PC-9 (cell line): Measurements from ENCODE around the gene LDLRAD2. TPM values are rescaled to one million over a fixed set of nuclear protein-coding genes. Genes with fewer than 3 reads are reported as not detected.

Experiments used
- BruUV-seq: library from RNA; stranded (reverse); fragments of 400-500 nt; replicated peaks from 2 replicates; lab custom pipeline; 2021; lab: Mats Ljungman, UMichigan
- CTCF ChIA-PET: fragments of 300-600 bp; sonication (Branson Sonifier 250); formaldehyde crosslinking; loops from one replicate; lab custom pipeline; 2022; ENCODE audit warnings: antibody characterized with exemption; lab: Charles Lee
- POLR2A ChIA-PET: fragments of 300-600 bp; sonication (Branson Sonifier 250); formaldehyde crosslinking; loops from one replicate; lab custom pipeline; 2022; ENCODE audit warnings: antibody characterized with exemption; ENCODE audit not compliant: unreplicated experiment; lab: Charles Lee
- DNase-seq, 2 experiments: peaks; one replicate each; pipeline versions ENCODE4 v3.0.0 to v3.0.0-alpha.2; 2015 to 2022; ENCODE audit warnings: mixed read lengths in 1 of 2
- H2AFZ ChIP-seq: fragments of 200-600 bp; sonication (generic); 2 replicates; pipeline ENCODE4 v1.8.1; 2017; ENCODE audit warnings: antibody characterized with exemption
- H3F3A ChIP-seq: fragments of 200-600 bp; sonication (generic); 2 replicates; pipeline ENCODE4 v1.8.1; 2017; ENCODE audit warnings: antibody characterized with exemption, mild to moderate bottlenecking, low read depth; ENCODE audit not compliant: insufficient read depth
- H3K27ac ChIP-seq: fragments of 200-600 bp; sonication (generic); 2 replicates; pipeline ENCODE4 v1.6.1; 2016; ENCODE audit warnings: mixed run types
- H3K27me3 ChIP-seq: fragments of 200-600 bp; sonication (generic); 2 replicates; pipeline ENCODE4 v1.6.1; 2016; ENCODE audit warnings: low read depth, mixed run types; ENCODE audit not compliant: insufficient read depth
- H3K36me3 ChIP-seq: fragments of 200-600 bp; sonication (generic); 2 replicates; pipeline ENCODE4 v1.6.1; 2016; ENCODE audit warnings: low read depth, mixed run types
- H3K4me1 ChIP-seq: fragments of 200-600 bp; sonication (generic); replicated peaks from 2 replicates; pipeline ENCODE4 v1.6.1; 2016; ENCODE audit warnings: mixed run types; ENCODE audit not compliant: insufficient read depth
- H3K4me2 ChIP-seq: fragments of 200-600 bp; sonication (generic); 2 replicates; pipeline ENCODE4 v1.6.1; 2017; ENCODE audit warnings: mixed run types
- H3K4me3 ChIP-seq: fragments of 200-600 bp; sonication (generic); 2 replicates; pipeline ENCODE4 v1.6.1; 2016; ENCODE audit warnings: mixed run types
- H3K79me2 ChIP-seq: fragments of 200-600 bp; sonication (generic); 2 replicates; pipeline ENCODE4 v1.6.1; 2017; ENCODE audit warnings: low read depth, mixed run types
- H3K9me2 ChIP-seq: fragments of 200-600 bp; sonication (generic); 2 replicates; pipeline ENCODE4 v1.8.1; 2017; ENCODE audit warnings: mild to moderate bottlenecking; ENCODE audit not compliant: insufficient read depth
- H3K9me3 ChIP-seq: fragments of 200-600 bp; sonication (generic); 2 replicates; pipeline ENCODE4 v1.8.1; 2016; ENCODE audit warnings: low read depth; ENCODE audit not compliant: insufficient read depth
- H4K20me1 ChIP-seq: fragments of 200-600 bp; sonication (generic); 2 replicates; pipeline ENCODE4 v1.8.1; 2017; ENCODE audit not compliant: insufficient read depth
- CTCF ChIP-seq: fragments of 200-600 bp; sonication (generic); conservative IDR thresholded peaks from 2 replicates; pipeline ENCODE4 v1.6.1; 2017; ENCODE audit warnings: mixed run types, antibody characterized with exemption, mild to moderate bottlenecking, moderate library complexity
- EZH2 ChIP-seq: fragments of 200-600 bp; sonication (generic); IDR thresholded peaks from 2 replicates; pipeline ENCODE4 v1.8.0; 2017; ENCODE audit warnings: antibody characterized with exemption, low read depth
- intact Hi-C: fragments of 100-400 bp; cut with micrococcal nuclease; formaldehyde crosslinking; loops from one replicate; pipeline ENCODE4 v1.10.0; 2022; ENCODE audit not compliant: unreplicated experiment
- total RNA-seq: library from RNA; stranded (reverse); gene quantifications from 2 replicates; pipeline ENCODE4 v1.2.3, GENCODE V29; 2021

The LDLRAD2 gene
- total RNA-seq, 1 experiment from 2014 or later = not detected

DNA sequence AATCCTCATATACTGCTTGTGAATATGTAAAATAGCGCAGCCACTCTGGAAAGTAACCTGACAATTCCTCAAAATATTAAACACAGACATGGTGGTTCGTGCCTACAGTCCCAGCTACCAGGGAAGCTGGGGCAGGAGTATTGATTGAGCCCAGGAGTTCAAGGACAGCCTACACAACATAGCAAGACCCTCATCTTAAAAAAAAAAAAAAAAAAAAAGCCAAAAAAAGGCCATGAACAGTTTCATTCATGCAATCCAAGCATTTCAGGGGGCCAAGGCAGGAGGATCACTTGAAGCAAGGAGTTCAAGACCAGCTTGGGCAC lies 33.7 kb upstream of the LDLRAD2 start:
- Histone ChIP-seq H4K20me1 (peaks cover 13% of the 10 kb centered on the region; the same call in 1 of the 2 replicates), H2AFZ (no peak overlapping the region), H3K9me3 (no peaks in the 10 kb centered on the region), H3K4me1 (no peaks in the 10 kb centered on the region), H3K27me3 (no peaks in the 10 kb centered on the region), H3F3A (peaks cover 9% of the 10 kb centered on the region; the same call in 1 of the 2 replicates), H3K79me2 (peaks cover 76% of the 10 kb centered on the region), H3K9me2 (no peaks in the 10 kb centered on the region), H3K27ac (no peak overlapping the region), H3K4me2 (no peak overlapping the region), H3K4me3 (no peak overlapping the region), H3K36me3 (no peaks in the 10 kb centered on the region)
- TF ChIP-seq CTCF (no peak), EZH2 (no peak)
- CTCF ChIA-PET = no interaction called here
- intact Hi-C loops = no loop called here
- POLR2A ChIA-PET = interaction anchor here (0.6 kb wide), 1 partner anchor 77 kb away, joined by 5 read pairs; no protein-coding TSS in a partner anchor
- DNase-seq = no peak
- no TSS peak for BruUV-seq

DNA sequence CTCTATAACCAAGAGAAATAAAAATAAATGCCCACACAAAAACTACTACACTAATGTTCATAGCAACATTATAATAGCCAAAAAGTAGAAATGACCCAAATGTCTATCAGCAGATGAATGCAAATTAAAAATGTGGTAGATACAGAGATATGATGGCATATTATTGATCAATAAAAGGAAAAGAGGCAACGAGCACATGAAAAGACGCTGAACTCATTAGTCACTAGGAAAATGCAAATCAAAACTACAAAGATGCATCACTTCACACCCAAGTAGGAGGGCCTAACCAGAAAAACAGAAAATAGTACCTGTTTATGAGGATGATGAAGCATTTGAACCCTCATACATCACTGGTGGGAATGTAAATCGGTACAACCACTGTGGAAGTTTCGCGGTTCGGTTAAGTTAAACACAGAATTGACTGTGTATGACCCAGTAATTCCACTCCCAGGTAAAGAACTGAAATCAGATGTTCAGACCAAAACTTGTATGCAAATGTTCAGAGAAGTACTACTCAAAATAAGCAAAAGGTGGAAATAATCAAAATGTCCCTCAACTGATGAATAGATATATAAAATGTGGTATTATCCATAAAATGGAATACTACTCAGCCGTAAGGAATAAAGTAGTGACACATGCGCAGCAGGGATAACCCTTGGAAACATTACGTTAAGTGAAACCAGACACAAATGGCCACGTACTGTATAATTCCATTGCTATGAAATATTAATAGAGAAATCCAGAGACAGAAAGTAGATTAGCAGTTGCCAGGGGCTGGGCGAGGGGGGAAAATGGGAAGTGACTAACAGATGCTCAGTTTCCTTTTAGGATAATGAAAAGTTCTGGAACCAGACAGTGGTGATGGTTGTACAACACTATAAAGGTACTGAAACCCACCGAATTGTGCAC lies 32.2 kb upstream of the LDLRAD2 start:
- Histone ChIP-seq H3K9me2 (no peaks in the 10 kb centered on the region), H3K36me3 (no peaks in the 10 kb centered on the region), H3K4me2 (0 out of 2 replicates have a peak overlapping the region, but pooled peaks have one; percentile 16), H4K20me1 (peaks cover 13% of the 10 kb centered on the region; the same call in 1 of the 2 replicates), H3K27me3 (no peaks in the 10 kb centered on the region), H3K4me3 (no peak overlapping the region), H3K9me3 (no peaks in the 10 kb centered on the region), H3F3A (peaks cover 18% of the 10 kb centered on the region; the same call in 1 of the 2 replicates), H3K27ac (no peak overlapping the region), H3K4me1 (peaks cover 8% of the 10 kb centered on the region), H2AFZ (no peak overlapping the region), H3K79me2 (peaks cover 71% of the 10 kb centered on the region)
- intact Hi-C loops = loop anchor here (5.0 to 10.0 kb wide), 2 partner anchors 155 to 182 kb away; partner anchors contain the start of gene HSPG2
- no TSS peak for BruUV-seq
- DNase-seq = no peak
- TF ChIP-seq EZH2 (no peak), CTCF (no peak)
- POLR2A ChIA-PET = no interaction called here
- CTCF ChIA-PET = no interaction called here

- intact Hi-C loops = loop anchor here (2.0 to 10.0 kb wide), 4 partner anchors 17 to 180 kb away; partner anchors contain the start of gene HSPG2
- Histone ChIP-seq H3K4me1 (peaks cover 8% of the 10 kb centered on the region), H3K4me2 (peak overlapping the region; percentile 88), H3K9me3 (no peaks in the 10 kb centered on the region), H4K20me1 (peaks cover 9% of the 10 kb centered on the region; the same call in 1 of the 2 replicates), H2AFZ (peak overlapping the region; percentile 92), H3K9me2 (no peaks in the 10 kb centered on the region), H3F3A (peaks cover 18% of the 10 kb centered on the region; the same call in 1 of the 2 replicates), H3K36me3 (no peaks in the 10 kb centered on the region), H3K4me3 (peak overlapping the region; percentile 96), H3K27ac (peak overlapping the region; percentile 99), H3K79me2 (peaks cover 56% of the 10 kb centered on the region), H3K27me3 (no peaks in the 10 kb centered on the region)
- DNase-seq = no peak
- BruUV-seq = no TSS peak
- TF ChIP-seq CTCF = no peak
- TF ChIP-seq EZH2 = no peak
- ChIA-PET CTCF (interaction anchor here (0.6 kb wide), 2 partner anchors 267 to 511 kb away, joined by 3 read pairs; no protein-coding TSS in a partner anchor), POLR2A (interaction anchor here (0.6 kb wide), 1 partner anchor 53 kb away, joined by 3 read pairs; no protein-coding TSS in a partner anchor)
These were observed 30.2 kb upstream of the LDLRAD2 start for GRCh38 chr1:21781815-21782348.
